H7 (cell line): ENCODE data around the gene KCNJ1. TPM values are rescaled to one million over a fixed set of nuclear protein-coding genes. Genes with fewer than 3 reads are reported as not detected.

Experiments
- DNase-seq: peaks from one replicate; pipeline ENCODE4 v3.0.0; 2012
- H3K27me3 ChIP-seq: 2 replicates; pipeline ENCODE4 v1.6.0; 2011; ENCODE audit warnings: mild to moderate bottlenecking, low read length; ENCODE audit not compliant: control insufficient read depth, insufficient read depth
- H3K36me3 ChIP-seq: replicated peaks from 2 replicates; pipeline ENCODE4 v1.5.1; 2011; ENCODE audit warnings: low read length; ENCODE audit not compliant: control insufficient read depth, insufficient read depth
- H3K4me3 ChIP-seq: 2 replicates; pipeline ENCODE4 v1.5.1; 2011; ENCODE audit warnings: low read depth, mild to moderate bottlenecking, control low read depth, low read length, moderate library complexity; ENCODE audit not compliant: insufficient read depth
- total RNA-seq: library from RNA; depleted of rRNA; stranded (reverse); fragments of >200 nt; shearing (Covaris generic); gene quantifications from 2 replicates; pipeline ENCODE4 v1.2.3, GENCODE V29; 2014

KCNJ1 gene
- total RNA-seq, 1 experiment from 2014 or later: 0.07 TPM

- DNase-seq: no peak
Measured at GRCh38 chr11:128857341-128857740, 9.8 kb downstream of the KCNJ1 start.

GRCh38 chr11:128856241-128856640 lies 10.9 kb downstream of the KCNJ1 start:
- H3K27me3 ChIP-seq: peaks cover 4% of the 10 kb centered on the region; the same call in 1 of the 2 replicates
- no peaks in the 10 kb centered on the region for H3K36me3 ChIP-seq
- H3K4me3 ChIP-seq: no peak overlapping the region
- DNase-seq: no peak

More at GRCh38 chr11:128857341-128857740, 9.8 kb downstream of the KCNJ1 start:
- no peaks in the 10 kb centered on the region for H3K36me3 ChIP-seq
- peaks cover 4% of the 10 kb centered on the region; the same call in 1 of the 2 replicates for H3K27me3 ChIP-seq
- no peak overlapping the region for H3K4me3 ChIP-seq

- H3K4me3 ChIP-seq: no peak overlapping the region
- DNase-seq: no peak
- no peaks in the 10 kb centered on the region for H3K36me3 ChIP-seq
- H3K27me3 ChIP-seq: peaks cover 4% of the 10 kb centered on the region; the same call in 1 of the 2 replicates
Measured at GRCh38 chr11:128854841-128855240, 12.3 kb downstream of the KCNJ1 start.

GRCh38 chr11:128853559-128853958 lies 13.5 kb downstream of the KCNJ1 start:
- no peak overlapping the region for H3K4me3 ChIP-seq
- H3K36me3 ChIP-seq: no peaks in the 10 kb centered on the region
- no peak for DNase-seq

GRCh38 chr11:128852327-128853023 lies 14.6 kb downstream of the KCNJ1 start:
- Histone ChIP-seq H3K36me3 (no peaks in the 10 kb centered on the region), H3K4me3 (no peak overlapping the region), H3K27me3 (no peaks in the 10 kb centered on the region; the same call in 1 of the 2 replicates)
- no peak for DNase-seq

More at GRCh38 chr11:128853559-128853958, 13.5 kb downstream of the KCNJ1 start:
- no peaks in the 10 kb centered on the region; the same call in 1 of the 2 replicates for H3K27me3 ChIP-seq

- Histone ChIP-seq H3K27me3 (no peaks in the 10 kb centered on the region), H3K4me3 (no peak overlapping the region), H3K36me3 (no peaks in the 10 kb centered on the region)
- peak; percentile 79 for DNase-seq
Measured at GRCh38 chr11:128848815-128849455, 18.2 kb downstream of the KCNJ1 start.

GRCh38 chr11:128846985-128847384 lies 20.1 kb downstream of the KCNJ1 start:
- Histone ChIP-seq H3K4me3 (no peak overlapping the region), H3K27me3 (no peaks in the 10 kb centered on the region; the same call in 1 of the 2 replicates), H3K36me3 (no peaks in the 10 kb centered on the region)
- no peak for DNase-seq

GRCh38 chr11:128845334-128845780 lies 21.7 kb downstream of the KCNJ1 start:
- no peak overlapping the region for H3K4me3 ChIP-seq
- no peaks in the 10 kb centered on the region for H3K36me3 ChIP-seq
- no peak for DNase-seq

GRCh38 chr11:128843198-128843785 lies 23.8 kb downstream of the KCNJ1 start:
- Histone ChIP-seq H3K4me3 (no peak overlapping the region), H3K27me3 (peaks cover under 1% of the 10 kb centered on the region), H3K36me3 (no peaks in the 10 kb centered on the region)
- no peak for DNase-seq

More at GRCh38 chr11:128845334-128845780, 21.7 kb downstream of the KCNJ1 start:
- H3K27me3 ChIP-seq: no peaks in the 10 kb centered on the region; the same call in 1 of the 2 replicates

- Histone ChIP-seq H3K4me3 (no peak overlapping the region), H3K36me3 (no peaks in the 10 kb centered on the region)
Measured at GRCh38 chr11:128841461-128842072, 25.5 kb downstream of the KCNJ1 start.

GRCh38 chr11:128840783-128841182 lies 26.3 kb downstream of the KCNJ1 start:
- DNase-seq: no peak

More at GRCh38 chr11:128841461-128842072, 25.5 kb downstream of the KCNJ1 start:
- DNase-seq: no peak
- H3K27me3 ChIP-seq: peaks cover 2% of the 10 kb centered on the region

GRCh38 chr11:128840137-128840536 lies 27.0 kb downstream of the KCNJ1 start:
- no peaks in the 10 kb centered on the region for H3K36me3 ChIP-seq
- no peak for DNase-seq
- H3K4me3 ChIP-seq: no peak overlapping the region
- H3K27me3 ChIP-seq: peaks cover 2% of the 10 kb centered on the region

More at GRCh38 chr11:128840783-128841182, 26.3 kb downstream of the KCNJ1 start:
- Histone ChIP-seq H3K27me3 (peaks cover 2% of the 10 kb centered on the region), H3K36me3 (no peaks in the 10 kb centered on the region), H3K4me3 (no peak overlapping the region)

GRCh38 chr11:128839081-128839480 lies 28.0 kb downstream of the KCNJ1 start:
- Histone ChIP-seq H3K4me3 (no peak overlapping the region), H3K27me3 (peaks cover 2% of the 10 kb centered on the region), H3K36me3 (no peaks in the 10 kb centered on the region)
- DNase-seq: no peak

- H3K4me3 ChIP-seq: no peak overlapping the region
- H3K36me3 ChIP-seq: no peaks in the 10 kb centered on the region
- H3K27me3 ChIP-seq: peaks cover 2% of the 10 kb centered on the region; the same call in 1 of the 2 replicates
- DNase-seq: no peak
Measured at GRCh38 chr11:128837627-128838026, 29.5 kb downstream of the KCNJ1 start.
